ENCODE data around the gene PRCC. TPM values are rescaled to one million over a fixed set of nuclear protein-coding genes. Genes with fewer than 3 reads are reported as not detected.

Gene PRCC
- total and polyA plus RNA-seq, 8 donors, result 24.0 to 93.0 (median 41.0) TPM

DNA sequence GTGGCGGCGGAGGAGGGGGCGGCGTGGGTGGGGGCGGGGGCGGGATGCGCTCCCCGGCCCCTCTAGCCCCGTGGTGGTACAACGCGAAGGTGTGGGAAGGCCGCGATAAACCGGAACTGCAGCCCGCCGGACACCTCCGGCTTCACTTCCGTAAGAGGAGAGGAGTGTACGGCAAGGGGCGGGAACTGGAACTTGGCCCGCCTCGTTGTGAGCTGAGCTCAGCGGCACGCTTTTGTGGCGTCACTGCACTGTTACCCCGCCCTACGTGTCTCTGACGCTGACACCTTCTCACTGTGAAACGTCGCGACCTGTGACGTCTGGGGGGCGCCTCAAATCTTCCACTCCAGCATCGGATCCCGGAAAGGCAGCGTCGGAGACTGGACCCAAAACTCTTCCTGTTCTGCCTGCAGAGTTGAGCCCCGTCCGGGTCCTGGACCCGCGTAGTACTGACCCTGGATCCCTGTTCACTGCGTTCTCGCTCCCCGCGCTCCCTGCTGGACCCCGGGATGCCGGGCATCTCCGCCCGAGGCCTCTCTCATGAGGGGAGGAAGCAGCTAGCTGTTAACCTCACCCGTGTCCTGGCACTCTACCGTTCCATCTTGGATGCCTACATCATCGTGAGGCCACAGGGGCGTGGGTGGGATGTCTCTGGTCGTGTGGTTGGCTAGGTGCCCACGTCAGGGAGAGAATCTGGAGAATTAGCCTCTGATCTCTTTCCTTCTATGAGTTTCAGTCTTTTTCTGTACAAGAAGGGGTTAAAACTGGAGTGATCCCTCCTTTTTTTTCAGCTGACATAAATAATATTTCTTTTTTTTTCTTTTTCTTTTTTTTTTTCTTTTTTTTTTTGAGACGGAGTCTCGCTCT lies 38.5 kb upstream of the PRCC start, which contains the start of gene ISG20L2:
TSS of gene ISG20L2 (minus strand) at position 168 of the 864 bp plus-strand sequence. CDS start 1,114 bp downstream, outside the sequence.
- peak; percentile 76 to 86 (median 82) for TF ChIP-seq POLR2AphosphoS5 (IDR thresholded peaks at IDR 0.05)
- TF ChIP-seq EP300 (IDR thresholded peaks at IDR 0.05), result no peak
- TF ChIP-seq POLR2A (IDR thresholded peaks at IDR 0.05), result peak in 1 of 4 donors; percentile 7
- no peaks in the 10 kb centered on the region for H3K9me3 ChIP-seq
- intact Hi-C loops (cut with DNase I; ENCODE audit: low total_unique reads), result loop anchor here (5.0 kb wide), 1 partner anchor 37 kb away; no protein-coding TSS in a partner anchor
- peak; percentile 98 to 99 for DNase-seq
- 1 to 3% (median 2%) methylated on average over 35 to 57 of the region's 57 CpGs for WGBS, 5 donors
- peak within 1 kb of the TSS; percentile 86 to 99 (median 99) for H3K27ac ChIP-seq
- peaks cover 3 to 41% (median 35%) of the 10 kb centered on the region in 4 donors for H3K36me3 ChIP-seq
- no peaks in the 10 kb centered on the region for H3K27me3 ChIP-seq
- peaks cover 36 to 64% (median 57%) of the 10 kb centered on the region in 4 donors for H3K4me1 ChIP-seq
- peak within 1 kb of the TSS; percentile 67 to 94 (median 78) for H3K4me3 ChIP-seq

DNA sequence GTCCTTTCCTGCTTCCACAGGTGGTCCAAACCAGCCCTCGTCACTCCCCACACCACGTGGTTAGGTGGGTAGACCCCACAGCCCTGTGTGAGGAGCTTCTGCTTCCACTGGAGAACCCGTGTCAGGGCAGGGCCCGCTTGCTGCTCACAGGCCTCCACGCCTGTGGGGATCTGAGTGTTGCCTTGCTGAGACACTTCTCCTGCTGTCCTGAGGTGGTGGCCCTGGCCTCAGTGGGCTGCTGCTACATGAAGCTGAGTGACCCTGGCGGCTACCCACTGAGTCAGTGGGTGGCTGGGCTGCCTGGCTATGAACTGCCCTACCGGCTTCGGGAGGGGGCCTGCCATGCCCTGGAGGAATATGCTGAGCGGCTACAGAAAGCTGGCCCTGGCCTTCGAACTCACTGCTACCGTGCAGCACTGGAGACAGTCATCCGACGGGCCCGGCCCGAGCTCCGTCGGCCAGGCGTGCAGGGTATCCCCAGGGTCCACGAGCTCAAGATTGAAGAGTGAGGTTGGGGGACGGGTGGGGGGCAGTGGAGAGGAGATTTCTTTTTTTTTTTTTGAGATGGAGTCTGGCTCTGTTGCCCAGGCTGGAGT lies 33.2 kb upstream of the PRCC start:
- no peak for DNase-seq
- peaks cover 23 to 66% (median 61%) of the 10 kb centered on the region in 4 donors for H3K36me3 ChIP-seq
- WGBS, 5 donors, result 87 to 95% (median 94%) methylated on average over 17 to 20 of the region's 20 CpGs

DNA sequence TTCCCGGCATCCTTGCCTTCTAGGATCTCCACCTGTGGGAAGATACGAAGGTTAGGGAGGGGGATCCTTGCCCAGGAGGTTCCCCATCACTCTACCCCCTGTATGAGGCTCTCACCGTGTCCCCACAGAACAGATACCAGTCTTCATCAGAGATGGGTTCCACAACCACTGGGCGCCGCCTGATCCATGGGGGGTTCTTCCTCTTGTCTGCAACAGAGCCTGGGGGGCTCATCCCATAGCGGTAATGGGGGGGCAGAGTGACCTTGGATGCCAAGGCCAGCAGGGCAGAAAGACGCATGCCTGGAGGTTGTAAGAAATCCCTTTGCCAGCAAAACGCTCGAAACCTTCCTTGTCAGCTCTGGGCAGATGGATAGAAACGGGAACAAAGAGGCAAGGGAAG lies 28.9 kb upstream of the PRCC start:
- no peak overlapping the region for H3K4me3 ChIP-seq
- 87 to 94% (median 90%) methylated on average over 10 of the region's 10 CpGs for WGBS, 5 donors
- H3K27ac ChIP-seq, result no peak overlapping the region
- peaks cover 7 to 23% (median 21%) of the 10 kb centered on the region in 4 donors for H3K4me1 ChIP-seq
- no peak for DNase-seq
- intact Hi-C loops (cut with DNase I; ENCODE audit: low total_unique reads), result no loop called here
- H3K9me3 ChIP-seq, result no peaks in the 10 kb centered on the region
- H3K27me3 ChIP-seq, result no peaks in the 10 kb centered on the region
- peaks cover 33 to 63% (median 61%) of the 10 kb centered on the region in 4 donors for H3K36me3 ChIP-seq
- TF ChIP-seq POLR2A (IDR thresholded peaks at IDR 0.05) (no peak), EP300 (IDR thresholded peaks at IDR 0.05) (no peak), POLR2AphosphoS5 (IDR thresholded peaks at IDR 0.05) (no peak)
- TF ChIP-seq, protein P1, sequence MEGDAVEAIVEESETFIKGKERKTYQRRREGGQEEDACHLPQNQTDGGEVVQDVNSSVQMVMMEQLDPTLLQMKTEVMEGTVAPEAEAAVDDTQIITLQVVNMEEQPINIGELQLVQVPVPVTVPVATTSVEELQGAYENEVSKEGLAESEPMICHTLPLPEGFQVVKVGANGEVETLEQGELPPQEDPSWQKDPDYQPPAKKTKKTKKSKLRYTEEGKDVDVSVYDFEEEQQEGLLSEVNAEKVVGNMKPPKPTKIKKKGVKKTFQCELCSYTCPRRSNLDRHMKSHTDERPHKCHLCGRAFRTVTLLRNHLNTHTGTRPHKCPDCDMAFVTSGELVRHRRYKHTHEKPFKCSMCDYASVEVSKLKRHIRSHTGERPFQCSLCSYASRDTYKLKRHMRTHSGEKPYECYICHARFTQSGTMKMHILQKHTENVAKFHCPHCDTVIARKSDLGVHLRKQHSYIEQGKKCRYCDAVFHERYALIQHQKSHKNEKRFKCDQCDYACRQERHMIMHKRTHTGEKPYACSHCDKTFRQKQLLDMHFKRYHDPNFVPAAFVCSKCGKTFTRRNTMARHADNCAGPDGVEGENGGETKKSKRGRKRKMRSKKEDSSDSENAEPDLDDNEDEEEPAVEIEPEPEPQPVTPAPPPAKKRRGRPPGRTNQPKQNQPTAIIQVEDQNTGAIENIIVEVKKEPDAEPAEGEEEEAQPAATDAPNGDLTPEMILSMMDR (IDR thresholded peaks at IDR 0.05), result no peak

More for the DNA sequence above, 33.2 kb upstream of the PRCC start:
- Histone ChIP-seq H3K27ac (no peak overlapping the region), H3K4me3 (no peak overlapping the region), H3K4me1 (peaks cover 6 to 21% (median 15%) of the 10 kb centered on the region in 4 donors), H3K9me3 (no peaks in the 10 kb centered on the region), H3K27me3 (no peaks in the 10 kb centered on the region)
- no peak for TF ChIP-seq POLR2A (IDR thresholded peaks at IDR 0.05)
- TF ChIP-seq, protein P1 (IDR thresholded peaks at IDR 0.05), result no peak
- no peak for TF ChIP-seq EP300 (IDR thresholded peaks at IDR 0.05)
- no peak for TF ChIP-seq POLR2AphosphoS5 (IDR thresholded peaks at IDR 0.05)
- intact Hi-C loops (cut with DNase I; ENCODE audit: low total_unique reads), result no loop called here

DNA sequence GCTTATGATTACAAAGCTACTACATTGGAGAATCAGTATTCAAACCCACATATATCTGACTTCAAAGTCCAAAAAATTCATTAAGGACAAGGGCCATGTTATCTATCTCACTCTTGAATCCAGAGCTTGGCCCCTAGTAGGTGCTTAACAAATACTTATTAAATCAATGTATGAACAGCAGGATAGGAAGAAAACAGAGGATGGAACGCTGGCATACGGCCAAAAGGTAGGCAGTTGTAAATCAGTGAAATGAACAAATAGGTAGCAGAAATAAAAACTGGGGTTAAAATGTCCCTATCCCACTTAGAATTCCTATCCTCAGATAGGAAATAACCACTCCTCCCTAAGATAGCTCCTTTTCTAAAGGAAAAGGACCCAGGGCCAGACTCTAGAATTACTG lies 28.4 kb upstream of the PRCC start:
- DNase-seq, result no peak
- WGBS, 5 donors, result 74 to 86% (median 85%) methylated on average over 2 of the region's 2 CpGs
- intact Hi-C loops (cut with DNase I; ENCODE audit: low total_unique reads), result no loop called here

More for the DNA sequence above, 28.4 kb upstream of the PRCC start:
- Histone ChIP-seq H3K36me3 (peaks cover 37 to 63% (median 61%) of the 10 kb centered on the region in 4 donors), H3K27ac (no peak overlapping the region), H3K4me1 (peaks cover 7 to 23% (median 21%) of the 10 kb centered on the region in 4 donors), H3K4me3 (no peak overlapping the region), H3K27me3 (no peaks in the 10 kb centered on the region), H3K9me3 (no peaks in the 10 kb centered on the region)
- TF ChIP-seq POLR2AphosphoS5 (IDR thresholded peaks at IDR 0.05), result no peak
- TF ChIP-seq POLR2A (IDR thresholded peaks at IDR 0.05), result no peak
- no peak for TF ChIP-seq EP300 (IDR thresholded peaks at IDR 0.05)
- TF ChIP-seq, protein P1 (IDR thresholded peaks at IDR 0.05), result no peak
